ENCODE measurements around the gene S1PR4.
"Not testable (repeated sequence)": the region's sequence is repeated elsewhere in the genome, so short reads cannot be mapped to it uniquely, and the experiment has no call there.

S1PR4 gene

DNA sequence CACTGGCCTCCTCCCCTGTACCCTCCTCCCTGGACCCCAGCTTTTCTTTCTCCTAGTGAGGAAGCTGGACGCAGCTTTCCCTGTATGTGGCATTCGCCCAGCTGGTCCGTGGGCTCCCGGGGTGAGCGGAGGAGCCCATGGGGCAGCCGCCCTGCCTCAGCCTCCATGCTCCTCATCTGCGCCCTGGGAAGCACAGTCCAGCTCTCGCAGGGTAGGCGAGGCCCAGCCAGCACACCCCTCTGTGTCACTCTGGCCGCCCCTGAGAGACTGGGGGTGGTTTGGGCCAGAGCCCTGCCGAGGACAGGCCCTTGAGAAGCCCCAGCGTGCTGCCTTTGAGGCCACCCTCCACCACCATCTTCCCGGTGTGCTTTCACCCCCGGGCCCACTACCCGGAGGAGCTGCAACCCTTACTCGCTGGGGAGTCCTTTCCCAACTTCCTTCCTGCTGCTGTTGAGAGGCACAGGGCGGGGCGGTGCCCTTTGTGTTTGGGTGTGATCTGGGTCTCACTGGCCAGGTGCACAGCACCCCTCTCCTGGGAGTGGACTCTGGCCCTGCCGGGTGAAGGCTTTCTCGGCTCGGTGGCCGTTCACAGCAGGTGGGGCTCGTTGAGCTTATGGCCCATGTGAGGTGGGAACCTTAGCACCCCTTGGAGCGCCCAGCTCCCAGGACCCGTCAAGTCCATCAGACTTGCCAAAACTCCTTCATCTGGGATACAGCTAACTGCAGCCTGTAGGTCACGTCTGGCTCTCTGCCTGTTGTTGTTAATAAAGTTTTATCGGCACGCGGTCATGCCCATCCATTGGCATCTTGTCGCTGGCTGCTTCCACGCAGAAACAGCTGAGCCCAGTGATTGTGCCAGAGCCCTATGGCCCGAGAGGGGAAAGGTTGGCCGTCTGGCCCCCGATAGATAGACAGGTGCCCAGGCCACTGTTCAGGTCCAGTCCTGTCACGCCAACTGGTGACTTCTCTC is 10.3 kb downstream of the S1PR4 start:
- Histone ChIP-seq H3K27ac (ENCODE audit: low read depth in 2 of 2, low read length in 2 of 2) (peak overlapping the region; percentile 88 to 91), H3K36me3 (ENCODE audit: control insufficient read depth in 2 of 2, insufficient read depth in 2 of 2, low read length in 2 of 2) (peaks cover 0 to 3% of the 10 kb centered on the region in 2 donors), H3K4me3 (ENCODE audit: low read length in 2 of 2) (peak overlapping the region; percentile 27 to 44), H3K27me3 (ENCODE audit: control insufficient read depth in 2 of 2, insufficient read depth in 2 of 2, low read length in 2 of 2) (no peaks in the 10 kb centered on the region), H3K9me3 (ENCODE audit: control insufficient read depth in 2 of 2, low read length in 2 of 2) (no peaks in the 10 kb centered on the region), H3K9ac (ENCODE audit: low read depth in 1 of 2, low read length in 2 of 2) (peak overlapping the region; percentile 56 to 69), H3K4me1 (ENCODE audit: control insufficient read depth in 2 of 2, insufficient read depth in 2 of 2, low read length in 2 of 2) (peaks cover 39 to 46% of the 10 kb centered on the region in 2 donors)

DNA sequence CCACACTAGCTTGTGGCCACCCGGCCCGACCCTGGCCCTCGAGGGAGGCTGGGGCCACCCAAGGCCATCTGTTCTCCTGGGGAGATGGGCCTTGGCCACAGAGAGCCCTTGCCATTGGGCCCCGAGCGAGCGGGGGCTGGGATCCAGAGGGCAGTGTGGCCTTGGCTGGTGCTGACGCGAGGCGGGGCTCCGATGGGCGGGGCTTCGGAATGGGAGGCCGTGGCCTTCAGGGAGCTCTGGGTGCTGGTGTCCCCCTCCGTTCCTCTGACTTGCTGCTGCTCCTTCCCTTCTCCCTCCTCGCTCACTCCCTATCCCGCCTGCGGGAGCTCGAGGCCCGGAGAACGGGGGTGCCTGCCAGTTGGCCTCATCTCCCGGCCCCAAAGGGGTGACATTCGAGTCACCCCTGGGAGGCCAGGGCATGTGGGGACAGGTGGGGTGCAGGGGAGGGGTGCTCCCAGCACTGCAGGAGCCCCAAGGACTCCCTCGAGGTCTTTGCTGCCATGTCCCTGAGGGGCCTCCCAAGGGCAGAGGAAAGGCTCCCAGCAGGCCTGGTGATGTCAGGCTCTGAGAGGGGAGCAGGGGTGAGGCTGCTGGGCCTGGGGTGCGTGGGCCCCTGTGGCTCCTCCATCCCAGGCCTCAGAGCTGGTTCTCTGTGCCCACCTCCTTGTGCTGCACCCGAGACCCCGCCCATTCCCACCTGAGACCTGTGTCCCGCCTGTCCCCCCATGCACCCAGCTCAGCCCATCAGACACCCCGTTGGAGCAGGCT is 11.3 kb downstream of the S1PR4 start:
- peak overlapping the region; percentile 88 to 91 for H3K27ac ChIP-seq (ENCODE audit: low read depth in 2 of 2, low read length in 2 of 2)
- peaks cover 0 to 6% of the 10 kb centered on the region in 2 donors for H3K36me3 ChIP-seq (ENCODE audit: control insufficient read depth in 2 of 2, insufficient read depth in 2 of 2, low read length in 2 of 2)
- no peak overlapping the region for H3K4me3 ChIP-seq (ENCODE audit: low read length in 2 of 2)

DNA sequence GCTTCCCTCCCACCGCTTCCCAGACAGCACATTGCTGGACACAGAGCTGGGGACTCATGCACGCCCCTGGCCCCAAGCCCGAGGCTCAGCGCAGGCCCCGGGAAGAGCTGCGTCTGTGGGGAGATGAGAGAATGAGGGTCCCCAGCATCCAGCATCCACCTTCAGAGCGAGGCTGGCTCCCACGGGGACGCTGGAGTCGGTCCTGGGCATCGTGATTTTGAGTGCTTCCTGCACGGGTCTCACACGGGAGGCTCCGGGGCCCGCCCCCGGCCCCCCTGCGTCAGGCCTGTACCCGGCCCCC is 11.9 kb downstream of the S1PR4 start:
- Histone ChIP-seq H3K4me3 (ENCODE audit: low read length in 2 of 2) (no peak overlapping the region), H3K4me1 (ENCODE audit: control insufficient read depth in 2 of 2, insufficient read depth in 2 of 2, low read length in 2 of 2) (peaks cover 34 to 35% of the 10 kb centered on the region in 2 donors), H3K9ac (ENCODE audit: low read depth in 1 of 2, low read length in 2 of 2) (no peak overlapping the region), H3K9me3 (ENCODE audit: control insufficient read depth in 2 of 2, low read length in 2 of 2) (no peaks in the 10 kb centered on the region), H3K36me3 (ENCODE audit: control insufficient read depth in 2 of 2, insufficient read depth in 2 of 2, low read length in 2 of 2) (peaks cover 0 to 7% of the 10 kb centered on the region in 2 donors), H3K27me3 (ENCODE audit: control insufficient read depth in 2 of 2, insufficient read depth in 2 of 2, low read length in 2 of 2) (no peaks in the 10 kb centered on the region), H3K27ac (ENCODE audit: low read depth in 2 of 2, low read length in 2 of 2) (no peak overlapping the region)

More for the DNA sequence above, 11.3 kb downstream of the S1PR4 start:
- Histone ChIP-seq H3K9me3 (ENCODE audit: control insufficient read depth in 2 of 2, low read length in 2 of 2) (no peaks in the 10 kb centered on the region), H3K27me3 (ENCODE audit: control insufficient read depth in 2 of 2, insufficient read depth in 2 of 2, low read length in 2 of 2) (no peaks in the 10 kb centered on the region), H3K9ac (ENCODE audit: low read depth in 1 of 2, low read length in 2 of 2) (peak overlapping the region in 1 of 2 donors; percentile 69), H3K4me1 (ENCODE audit: control insufficient read depth in 2 of 2, insufficient read depth in 2 of 2, low read length in 2 of 2) (peaks cover 37 to 40% of the 10 kb centered on the region in 2 donors)

DNA sequence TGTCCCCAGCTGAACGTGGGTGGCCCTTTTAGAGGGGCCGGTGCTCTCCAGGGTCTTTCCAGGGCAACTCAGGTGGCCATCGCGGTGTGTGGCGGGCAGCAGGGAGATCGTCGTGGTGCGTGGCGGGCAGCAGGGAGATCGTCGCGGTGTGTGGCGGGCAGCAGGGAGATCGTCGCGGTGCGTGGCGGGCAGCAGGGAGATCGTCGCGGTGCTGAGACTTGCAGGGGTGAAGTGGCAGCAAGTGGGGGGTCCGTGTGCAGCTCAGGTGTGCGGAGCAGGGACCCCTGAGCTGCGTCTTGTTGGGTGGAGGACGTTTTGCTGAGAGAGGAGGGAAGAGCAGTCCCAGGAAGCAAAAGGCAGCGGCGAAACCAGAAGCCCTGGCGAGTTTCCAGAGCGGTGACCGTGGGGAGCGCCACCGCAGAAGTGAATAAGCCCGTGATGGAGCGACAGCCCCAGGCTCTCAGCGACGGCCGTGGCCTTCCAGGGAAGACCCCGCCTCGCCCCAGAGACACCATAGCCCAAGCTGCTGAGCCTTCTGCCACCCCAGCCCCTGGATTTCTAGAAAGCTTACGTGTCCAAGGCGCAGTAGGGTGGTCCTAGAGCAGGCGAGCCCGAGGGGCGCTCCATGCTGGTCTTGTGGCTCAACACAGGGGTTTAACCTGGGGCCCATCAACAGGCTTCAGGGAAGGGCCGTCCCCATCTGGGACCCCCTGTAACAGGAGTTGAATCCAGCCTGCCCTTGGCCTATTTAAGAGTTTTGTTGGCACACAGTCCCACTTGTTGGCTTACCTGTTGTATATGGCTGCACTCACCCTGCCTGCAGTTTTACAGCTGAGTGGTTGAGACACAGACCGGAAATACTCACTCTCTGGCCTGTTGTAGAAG is 12.6 kb downstream of the S1PR4 start:
- Histone ChIP-seq H3K4me1 (ENCODE audit: control insufficient read depth in 2 of 2, insufficient read depth in 2 of 2, low read length in 2 of 2) (peaks cover 34% of the 10 kb centered on the region in 2 donors), H3K27ac (ENCODE audit: low read depth in 2 of 2, low read length in 2 of 2) (no peak overlapping the region), H3K4me3 (ENCODE audit: low read length in 2 of 2) (no peak overlapping the region), H3K27me3 (ENCODE audit: control insufficient read depth in 2 of 2, insufficient read depth in 2 of 2, low read length in 2 of 2) (no peaks in the 10 kb centered on the region), H3K9me3 (ENCODE audit: control insufficient read depth in 2 of 2, low read length in 2 of 2) (no peaks in the 10 kb centered on the region), H3K36me3 (ENCODE audit: control insufficient read depth in 2 of 2, insufficient read depth in 2 of 2, low read length in 2 of 2) (peaks cover 2 to 7% of the 10 kb centered on the region in 2 donors), H3K9ac (ENCODE audit: low read depth in 1 of 2, low read length in 2 of 2) (no peak overlapping the region)

DNA sequence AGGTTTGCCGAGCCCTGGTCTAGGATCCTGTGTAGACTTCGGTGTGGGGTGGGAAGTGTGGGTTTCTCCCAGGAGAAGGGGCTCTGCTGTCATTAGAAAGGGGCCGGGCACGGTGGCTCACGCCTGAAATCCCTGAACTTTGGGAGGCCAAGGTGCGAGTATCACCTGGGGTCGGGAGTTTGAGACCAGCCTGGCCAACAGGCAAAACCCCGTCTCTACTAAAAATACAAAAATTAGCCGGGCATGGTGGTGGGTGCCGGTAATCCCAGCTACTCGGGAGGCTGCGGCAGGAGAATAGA is 13.2 kb downstream of the S1PR4 start:
- peaks cover 29 to 30% of the 10 kb centered on the region in 2 donors for H3K4me1 ChIP-seq (ENCODE audit: control insufficient read depth in 2 of 2, insufficient read depth in 2 of 2, low read length in 2 of 2)
- not testable (repeated sequence) for H3K27me3 ChIP-seq (ENCODE audit: control insufficient read depth in 2 of 2, insufficient read depth in 2 of 2, low read length in 2 of 2); H3K27ac ChIP-seq (ENCODE audit: low read depth in 2 of 2, low read length in 2 of 2); H3K36me3 ChIP-seq (ENCODE audit: control insufficient read depth in 2 of 2, insufficient read depth in 2 of 2, low read length in 2 of 2); H3K9ac ChIP-seq (ENCODE audit: low read depth in 1 of 2, low read length in 2 of 2); H3K4me3 ChIP-seq (ENCODE audit: low read length in 2 of 2); H3K9me3 ChIP-seq (ENCODE audit: control insufficient read depth in 2 of 2, low read length in 2 of 2)

DNA sequence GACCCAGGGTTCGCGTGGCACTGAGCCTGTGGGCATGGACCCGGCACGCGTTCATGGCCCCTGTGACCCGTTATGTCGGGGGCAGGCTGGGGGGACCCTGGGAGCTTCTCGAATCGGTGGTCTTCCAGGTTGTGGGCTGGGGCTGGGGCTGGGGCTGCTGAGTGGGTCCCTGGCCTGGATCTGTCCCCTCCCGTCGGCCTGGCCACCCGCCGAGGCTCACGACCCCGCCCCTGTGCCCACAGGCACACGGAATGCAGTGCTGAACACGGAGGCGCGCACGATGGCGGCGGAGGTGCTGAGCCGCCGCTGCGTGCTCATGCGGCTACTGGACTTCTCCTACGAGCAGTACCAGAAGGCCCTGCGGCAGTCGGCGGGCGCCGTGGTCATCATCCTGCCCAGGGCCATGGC is 13.7 kb downstream of the S1PR4 start:
- peaks cover 6 to 9% of the 10 kb centered on the region in 2 donors for H3K36me3 ChIP-seq (ENCODE audit: control insufficient read depth in 2 of 2, insufficient read depth in 2 of 2, low read length in 2 of 2)
- H3K4me1 ChIP-seq (ENCODE audit: control insufficient read depth in 2 of 2, insufficient read depth in 2 of 2, low read length in 2 of 2) = peaks cover 25% of the 10 kb centered on the region in 2 donors
- no peak overlapping the region for H3K9ac ChIP-seq (ENCODE audit: low read depth in 1 of 2, low read length in 2 of 2)
- H3K9me3 ChIP-seq (ENCODE audit: control insufficient read depth in 2 of 2, low read length in 2 of 2) = no peaks in the 10 kb centered on the region
- H3K27me3 ChIP-seq (ENCODE audit: control insufficient read depth in 2 of 2, insufficient read depth in 2 of 2, low read length in 2 of 2) = no peaks in the 10 kb centered on the region
- H3K27ac ChIP-seq (ENCODE audit: low read depth in 2 of 2, low read length in 2 of 2) = no peak overlapping the region
- H3K4me3 ChIP-seq (ENCODE audit: low read length in 2 of 2) = no peak overlapping the region

DNA sequence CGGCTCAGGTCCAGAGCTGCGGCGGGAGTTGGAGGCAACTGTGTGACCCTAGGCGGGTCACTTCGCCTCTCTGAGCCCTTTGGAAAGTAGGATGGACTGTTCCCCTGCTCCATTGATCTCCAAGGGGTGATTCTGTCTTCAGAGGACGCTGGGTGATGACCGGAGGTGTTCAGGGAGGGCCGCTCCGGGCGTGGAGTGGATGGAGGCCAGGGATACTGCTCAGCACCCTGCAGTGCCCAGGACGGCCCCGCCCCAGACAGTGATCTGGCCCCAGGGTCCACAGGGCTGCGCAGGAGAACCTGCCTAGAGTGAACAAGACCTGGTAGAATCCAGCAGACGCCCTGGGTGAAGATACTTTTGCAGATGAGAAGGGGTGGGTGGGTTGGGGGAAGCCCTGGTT is 14.1 kb downstream of the S1PR4 start:
- no peak overlapping the region for H3K27ac ChIP-seq (ENCODE audit: low read depth in 2 of 2, low read length in 2 of 2)
- H3K27me3 ChIP-seq (ENCODE audit: control insufficient read depth in 2 of 2, insufficient read depth in 2 of 2, low read length in 2 of 2) = no peaks in the 10 kb centered on the region
- peaks cover 6 to 9% of the 10 kb centered on the region in 2 donors for H3K36me3 ChIP-seq (ENCODE audit: control insufficient read depth in 2 of 2, insufficient read depth in 2 of 2, low read length in 2 of 2)
- H3K4me1 ChIP-seq (ENCODE audit: control insufficient read depth in 2 of 2, insufficient read depth in 2 of 2, low read length in 2 of 2) = peaks cover 20% of the 10 kb centered on the region in 2 donors
- no peaks in the 10 kb centered on the region for H3K9me3 ChIP-seq (ENCODE audit: control insufficient read depth in 2 of 2, low read length in 2 of 2)
- no peak overlapping the region for H3K4me3 ChIP-seq (ENCODE audit: low read length in 2 of 2)
- no peak overlapping the region for H3K9ac ChIP-seq (ENCODE audit: low read depth in 1 of 2, low read length in 2 of 2)

DNA sequence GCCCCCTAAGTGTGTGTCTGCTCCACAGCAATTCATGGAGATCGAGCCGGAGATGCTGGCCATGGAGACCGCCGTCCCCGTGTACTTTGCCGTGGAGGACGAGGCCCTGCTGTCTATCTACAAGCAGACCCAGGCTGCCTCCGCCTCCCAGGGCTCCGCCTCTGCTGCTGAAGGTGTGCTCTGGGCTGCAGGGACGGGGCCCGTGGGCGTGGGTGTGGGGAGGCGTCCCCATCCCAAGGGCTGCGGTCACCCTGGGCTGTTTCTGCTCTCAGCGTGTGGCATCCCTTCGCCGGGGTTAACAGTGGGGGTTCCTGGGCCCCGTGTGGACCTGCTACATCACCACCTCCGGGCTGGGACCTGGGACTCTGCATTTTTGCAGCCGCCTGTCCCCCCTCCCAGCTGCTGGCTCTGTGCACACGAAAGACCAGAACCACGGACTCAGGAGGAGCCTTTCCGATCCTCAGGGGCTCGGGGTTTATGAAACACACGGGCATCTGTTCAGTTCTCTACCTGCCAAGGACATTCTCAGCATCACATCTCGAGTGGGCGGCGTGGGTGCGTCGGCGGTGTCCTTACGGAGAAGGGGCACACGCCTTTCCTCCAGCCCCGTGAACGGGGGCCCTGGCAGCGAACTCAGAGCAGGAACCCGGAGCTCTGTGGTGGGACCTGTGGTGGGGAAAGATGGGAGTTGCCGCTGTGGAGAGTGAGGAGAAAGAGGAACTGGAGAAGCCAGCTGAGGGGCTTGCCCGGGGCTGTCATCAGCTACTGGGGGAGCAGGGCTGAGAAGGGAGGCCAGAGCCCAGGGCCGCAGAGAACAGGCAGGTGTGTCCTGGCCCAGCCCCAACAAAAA is 14.9 kb downstream of the S1PR4 start:
- Histone ChIP-seq H3K4me3 (ENCODE audit: low read length in 2 of 2) (no peak overlapping the region), H3K9me3 (ENCODE audit: control insufficient read depth in 2 of 2, low read length in 2 of 2) (no peaks in the 10 kb centered on the region), H3K27me3 (ENCODE audit: control insufficient read depth in 2 of 2, insufficient read depth in 2 of 2, low read length in 2 of 2) (no peaks in the 10 kb centered on the region), H3K27ac (ENCODE audit: low read depth in 2 of 2, low read length in 2 of 2) (no peak overlapping the region), H3K9ac (ENCODE audit: low read depth in 1 of 2, low read length in 2 of 2) (no peak overlapping the region), H3K4me1 (ENCODE audit: control insufficient read depth in 2 of 2, insufficient read depth in 2 of 2, low read length in 2 of 2) (peaks cover 12% of the 10 kb centered on the region in 2 donors), H3K36me3 (ENCODE audit: control insufficient read depth in 2 of 2, insufficient read depth in 2 of 2, low read length in 2 of 2) (peaks cover 6 to 9% of the 10 kb centered on the region in 2 donors)

All from mucosa of rectum (tissue), 2 donors.